OCI-LY3 (cell line): ENCODE data around the gene FOXJ2.
A peak's percentile ranks its signal among the peaks of the same experiment; 100 is the strongest.
"Not testable (repeated sequence)": the region's sequence is repeated elsewhere in the genome, so short reads cannot be mapped to it uniquely, and the experiment has no call there.

Source experiments
- H2AFZ ChIP-seq: fragments of 200-600, 300-600 bp; shearing (Covaris generic); 2 replicates; pipeline ENCODE4 v1.6.0; 2014; ENCODE audit warnings: antibody characterized with exemption, low read depth, low read length
- H3K27ac ChIP-seq: fragments of 200-600, 300-600 bp; sonication (generic); 2 replicates; pipeline ENCODE4 v1.5.1; 2014; ENCODE audit warnings: mild to moderate bottlenecking, low read length, moderate library complexity, mixed read lengths
- H3K27me3 ChIP-seq: fragments of 200-600, 300-600 bp; sonication (generic); 2 replicates; pipeline ENCODE4 v1.6.1; 2014; ENCODE audit warnings: low read depth, low read length, mixed read lengths
- H3K36me3 ChIP-seq: fragments of 200-600, 300-600 bp; sonication (generic); replicated peaks from 2 replicates; pipeline ENCODE3; 2014; ENCODE audit warnings: low read depth, low read length, mixed read lengths
- H3K4me1 ChIP-seq: fragments of 300-600, 200-600 bp; sonication (generic); 2 replicates; pipeline ENCODE4 v1.6.1; 2014; ENCODE audit warnings: low read length, mixed read lengths
- H3K4me2 ChIP-seq: fragments of 200-600, 300-600 bp; sonication (generic); 2 replicates; pipeline ENCODE4 v1.6.1; 2014; ENCODE audit warnings: low read length, mixed read lengths
- H3K4me3 ChIP-seq: fragments of 300-600, 200-600 bp; sonication (generic); 2 replicates; pipeline ENCODE4 v1.5.1; 2014; ENCODE audit warnings: antibody characterized with exemption, mild to moderate bottlenecking, low read length, moderate library complexity
- H3K79me2 ChIP-seq: fragments of 300-600, 200-600 bp; shearing (Covaris generic); 2 replicates; pipeline ENCODE4 v1.6.1; 2014; ENCODE audit warnings: mild to moderate bottlenecking, low read length, mixed read lengths
- H3K9ac ChIP-seq: fragments of 300-600, 200-600 bp; shearing (Covaris generic); 2 replicates; pipeline ENCODE4 v1.6.0; 2014; ENCODE audit warnings: mild to moderate bottlenecking, low read length, moderate library complexity
- H3K9me3 ChIP-seq: fragments of 200-600, 300-600 bp; shearing (Covaris generic); 2 replicates; pipeline ENCODE4 v1.6.1; 2014; ENCODE audit warnings: low read length, mixed read lengths; ENCODE audit not compliant: insufficient read depth
- H4K20me1 ChIP-seq: fragments of 200-600, 300-600 bp; sonication (generic); 2 replicates; pipeline ENCODE4 v1.6.1; 2016; ENCODE audit warnings: low read length, mixed read lengths; ENCODE audit not compliant: insufficient read depth
- EZH2phosphoT487 ChIP-seq: fragments of 200-600 bp; shearing (Covaris generic); IDR thresholded peaks from 2 replicates; pipeline ENCODE4 v1.6.1; 2018; ENCODE audit warnings: antibody characterized with exemption, mixed run types, low read depth
- TF ChIP-seq, protein P1 (sequence below): fragments of 200-600, 300-600 bp; sonication (generic); IDR thresholded peaks from 2 replicates; pipeline ENCODE4 v1.5.1; 2014; ENCODE audit warnings: antibody characterized with exemption, low read length, low read depth

Gene FOXJ2

DNA sequence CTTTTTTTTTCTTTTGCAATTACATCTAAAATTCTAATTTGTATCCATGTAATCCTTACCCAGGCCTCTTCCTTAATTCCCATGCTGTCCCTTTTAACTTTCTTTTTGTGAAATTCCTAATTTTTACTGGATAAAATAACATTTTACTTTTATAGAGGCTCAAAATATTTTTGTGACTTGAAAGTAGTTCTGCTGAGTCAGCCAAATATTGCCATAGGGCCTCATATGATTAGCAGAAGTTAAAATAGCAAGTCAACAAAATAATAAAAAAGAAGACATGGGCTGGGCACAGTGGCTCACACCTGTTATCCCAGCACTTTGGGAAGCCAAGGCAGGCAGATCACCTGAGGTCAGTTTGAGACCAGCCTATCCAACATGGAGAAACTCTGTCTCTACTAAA, 31.6 kb downstream of the FOXJ2 start:
- Histone ChIP-seq H3K4me1 (peaks cover 17% of the 10 kb centered on the region), H3K27me3 (no peaks in the 10 kb centered on the region), H3K4me3 (no peak overlapping the region), H3K9me3 (no peaks in the 10 kb centered on the region), H2AFZ (no peak overlapping the region), H3K79me2 (no peaks in the 10 kb centered on the region), H4K20me1 (no peaks in the 10 kb centered on the region), H3K4me2 (no peak overlapping the region), H3K9ac (no peak overlapping the region), H3K36me3 (no peaks in the 10 kb centered on the region), H3K27ac (no peak overlapping the region)
- no peak for TF ChIP-seq EZH2phosphoT487
- TF ChIP-seq, protein P1, sequence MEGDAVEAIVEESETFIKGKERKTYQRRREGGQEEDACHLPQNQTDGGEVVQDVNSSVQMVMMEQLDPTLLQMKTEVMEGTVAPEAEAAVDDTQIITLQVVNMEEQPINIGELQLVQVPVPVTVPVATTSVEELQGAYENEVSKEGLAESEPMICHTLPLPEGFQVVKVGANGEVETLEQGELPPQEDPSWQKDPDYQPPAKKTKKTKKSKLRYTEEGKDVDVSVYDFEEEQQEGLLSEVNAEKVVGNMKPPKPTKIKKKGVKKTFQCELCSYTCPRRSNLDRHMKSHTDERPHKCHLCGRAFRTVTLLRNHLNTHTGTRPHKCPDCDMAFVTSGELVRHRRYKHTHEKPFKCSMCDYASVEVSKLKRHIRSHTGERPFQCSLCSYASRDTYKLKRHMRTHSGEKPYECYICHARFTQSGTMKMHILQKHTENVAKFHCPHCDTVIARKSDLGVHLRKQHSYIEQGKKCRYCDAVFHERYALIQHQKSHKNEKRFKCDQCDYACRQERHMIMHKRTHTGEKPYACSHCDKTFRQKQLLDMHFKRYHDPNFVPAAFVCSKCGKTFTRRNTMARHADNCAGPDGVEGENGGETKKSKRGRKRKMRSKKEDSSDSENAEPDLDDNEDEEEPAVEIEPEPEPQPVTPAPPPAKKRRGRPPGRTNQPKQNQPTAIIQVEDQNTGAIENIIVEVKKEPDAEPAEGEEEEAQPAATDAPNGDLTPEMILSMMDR = no peak

DNA sequence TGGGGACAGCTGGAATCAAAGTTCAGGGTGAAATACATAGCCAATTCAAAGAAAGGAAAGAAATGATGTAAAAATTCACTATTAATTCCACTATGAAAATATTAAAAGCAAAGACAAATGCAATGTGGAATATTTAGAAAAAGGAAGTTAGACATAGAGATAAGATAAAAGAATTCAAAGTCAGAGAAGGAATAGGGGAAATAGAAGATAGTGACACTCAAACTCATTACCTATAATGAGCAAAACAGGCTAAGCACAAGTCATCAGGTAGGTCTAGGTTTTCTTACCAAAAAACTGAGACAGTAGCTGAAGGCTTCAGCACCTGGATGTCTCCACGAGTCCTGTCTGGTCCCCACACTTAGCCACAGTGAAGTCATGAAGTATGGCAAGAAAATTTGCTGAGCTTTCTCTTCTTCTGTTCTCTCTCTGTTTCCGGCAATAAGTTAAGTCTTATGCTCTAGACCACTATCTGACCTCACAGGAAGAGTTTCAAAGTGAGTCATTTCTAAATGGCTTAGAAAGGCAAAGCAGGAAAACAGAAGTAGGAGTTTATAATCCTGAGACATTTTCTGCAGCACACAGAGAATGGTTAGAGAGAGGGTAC, 33.6 kb downstream of the FOXJ2 start, which contains the start of gene C3AR1:
TSS of gene C3AR1 (minus strand) at position 369 of the 604 bp plus-strand sequence. CDS start 6,174 bp downstream, outside the sequence.
- Histone ChIP-seq H3K4me2 (peak within 1 kb of the TSS; percentile 52), H3K36me3 (no peaks in the 10 kb centered on the region), H3K4me1 (peaks cover 26% of the 10 kb centered on the region), H3K9ac (no peak within 1 kb of the TSS), H3K9me3 (no peaks in the 10 kb centered on the region), H2AFZ (no peak within 1 kb of the TSS), H3K27ac (no peak within 1 kb of the TSS), H3K79me2 (no peaks in the 10 kb centered on the region), H3K4me3 (no peak within 1 kb of the TSS), H4K20me1 (no peaks in the 10 kb centered on the region), H3K27me3 (no peaks in the 10 kb centered on the region)
- no peak for TF ChIP-seq EZH2phosphoT487
- TF ChIP-seq, protein P1 = no peak

DNA sequence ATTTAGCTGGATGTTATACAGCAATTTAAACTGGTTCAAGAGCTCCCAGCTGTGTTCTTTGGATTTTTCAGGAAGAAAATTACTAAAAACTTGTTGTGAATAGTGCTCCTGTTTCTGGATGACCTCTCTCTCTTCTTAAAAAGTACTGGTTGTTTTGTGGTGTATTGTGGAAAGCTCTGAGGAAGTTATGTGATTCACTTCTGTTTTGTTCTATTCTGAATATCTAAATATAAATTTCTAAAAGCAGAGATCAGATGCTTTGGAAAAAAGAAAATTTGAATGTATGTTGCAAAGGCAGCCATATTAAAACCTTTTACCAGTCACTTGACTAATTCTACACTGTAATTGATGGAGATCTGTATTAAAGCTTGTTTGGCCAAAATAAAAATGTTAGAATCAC, 37.1 kb downstream of the FOXJ2 start:
- Histone ChIP-seq H2AFZ (no peak overlapping the region), H3K9ac (no peak overlapping the region), H3K9me3 (no peaks in the 10 kb centered on the region), H3K79me2 (no peaks in the 10 kb centered on the region), H3K27me3 (no peaks in the 10 kb centered on the region), H4K20me1 (no peaks in the 10 kb centered on the region), H3K4me1 (peaks cover 26% of the 10 kb centered on the region), H3K27ac (no peak overlapping the region), H3K4me3 (no peak overlapping the region), H3K36me3 (no peaks in the 10 kb centered on the region), H3K4me2 (no peak overlapping the region; the same call in 1 of the 2 replicates)
- TF ChIP-seq, protein P1 = no peak
- no peak for TF ChIP-seq EZH2phosphoT487

DNA sequence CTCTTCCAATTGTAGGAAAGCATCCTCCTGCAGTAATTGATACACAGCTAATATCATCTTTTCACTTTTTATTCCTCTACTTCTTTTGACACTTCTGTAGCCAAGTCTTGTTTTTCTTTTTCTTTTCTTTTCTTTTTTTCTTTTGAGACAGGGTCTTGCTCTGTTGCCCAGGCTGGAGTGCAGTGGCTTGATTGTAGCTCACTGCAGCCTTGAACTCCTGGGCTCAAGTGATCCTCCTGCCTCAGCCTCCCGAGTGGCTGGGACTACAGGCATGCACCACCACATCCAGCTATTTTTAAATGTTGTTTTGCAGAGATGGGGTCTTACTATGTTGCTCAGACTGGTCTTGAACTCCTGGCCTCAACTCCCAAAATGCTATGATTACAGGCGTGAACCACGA, 39.3 kb downstream of the FOXJ2 start:
- H3K4me1 ChIP-seq = peaks cover 18% of the 10 kb centered on the region
- H3K27me3 ChIP-seq, H3K27ac ChIP-seq: not testable (repeated sequence)

More for the DNA sequence above, 39.3 kb downstream of the FOXJ2 start:
- not testable (repeated sequence) for H3K9me3 ChIP-seq, H3K4me2 ChIP-seq, H3K4me3 ChIP-seq, H3K36me3 ChIP-seq, H4K20me1 ChIP-seq, H2AFZ ChIP-seq, H3K9ac ChIP-seq, H3K79me2 ChIP-seq
